ENCODE results near the gene TFAP2B. TPM values are rescaled to one million over a fixed set of nuclear protein-coding genes. Genes with fewer than 3 reads are reported as not detected.

The TFAP2B gene
- total RNA-seq, 1 experiment from 2014 or later, result not detected

- H3K27ac Mint-ChIP-seq, result no peak overlapping the region
- Histone ChIP-seq H3T11ph (ENCODE audit: low read length) (no peak overlapping the region), H3K14ac (ENCODE audit: insufficient read depth, low read length) (no peak overlapping the region), H3K27ac (ENCODE audit: insufficient read length, low read depth, low read length) (no peak overlapping the region), H3K9me3 (ENCODE audit: control insufficient read depth, low read depth, low read length) (no peaks in the 10 kb centered on the region), H3K79me2 (ENCODE audit: insufficient read depth, low read length) (no peaks in the 10 kb centered on the region), H3K27me3 (ENCODE audit: insufficient read depth, low read length) (peaks cover 79% of the 10 kb centered on the region), H3K4me2 (ENCODE audit: insufficient read depth, insufficient read length, low read length) (peak overlapping the region; percentile 28), H3K4me1 (ENCODE audit: insufficient read depth, low read length) (peaks cover 4% of the 10 kb centered on the region; the same call in 1 of the 2 replicates), H2BK5ac (ENCODE audit: insufficient read length, low read length) (no peak overlapping the region), H3K18ac (ENCODE audit: insufficient read length, low read depth, low read length) (no peak overlapping the region), H4K91ac (ENCODE audit: insufficient read length, low read depth, low read length) (no peak overlapping the region), H3K9ac (ENCODE audit: extremely low read depth, insufficient read length, low read length) (no peak overlapping the region), H4K5ac (ENCODE audit: insufficient read length, low read depth, low read length) (no peak overlapping the region), H2BK12ac (ENCODE audit: insufficient read length, low read depth, low read length) (no peak overlapping the region), H3K4ac (ENCODE audit: low read depth, low read length) (no peak overlapping the region), H3K79me1 (ENCODE audit: insufficient read depth, low read depth, low read length, poor library complexity, severe bottlenecking) (no peaks in the 10 kb centered on the region), H2AFZ (ENCODE audit: low read length) (no peak overlapping the region), H2BK120ac (ENCODE audit: low read depth, low read length, poor library complexity, severe bottlenecking) (no peak overlapping the region), H2AK5ac (ENCODE audit: insufficient read length, low read length) (no peak overlapping the region), H3K23ac (ENCODE audit: insufficient read length, low read depth, low read length) (no peak overlapping the region), H4K8ac (replicated peaks; ENCODE audit: insufficient read length, low read depth, low read length) (no peak overlapping the region), H3K56ac (ENCODE audit: insufficient read length, low read depth, low read length) (no peak overlapping the region), H4K20me1 (ENCODE audit: control insufficient read depth, insufficient read depth, insufficient read length) (no peaks in the 10 kb centered on the region), H2BK20ac (ENCODE audit: low read depth, low read length, poor library complexity, severe bottlenecking) (no peak overlapping the region), H2BK15ac (ENCODE audit: low read depth, low read length) (no peak overlapping the region), H3K23me2 (ENCODE audit: insufficient read length, low read depth, low read length, poor library complexity, severe bottlenecking) (peaks cover 7% of the 10 kb centered on the region)
- DNase-seq, result peak; percentile 58
- H3K27me3 Mint-ChIP-seq (ENCODE audit: low read depth), result peaks cover 98% of the 10 kb centered on the region
- no peaks in the 10 kb centered on the region for H3K36me3 Mint-ChIP-seq (ENCODE audit: insufficient read depth in 1 of 3, low read depth in 3 of 3)
- peak overlapping the region; percentile 44 to 82 for H3K4me3 Mint-ChIP-seq
- no CpG with 5 or more reads among the region's 58 CpGs for WGBS (ENCODE audit: extremely low coverage, insufficient read length, low lambda C conversion rate)
- TF ChIP-seq CTCF (conservative IDR thresholded peaks at IDR 0.05), result no peak
- peaks cover 0 to 14% of the 10 kb centered on the region in 2 experiments; a peak in 2 of 5 replicates for H3K9me3 Mint-ChIP-seq
- peaks cover 47 to 65% of the 10 kb centered on the region in 2 experiments for H3K4me1 Mint-ChIP-seq
These were observed 1.5 kb downstream of the TFAP2B start for GRCh38 chr6:50819904-50820868.

All from H9 (cell line).